Islet precursor cell (in vitro differentiated cells): ENCODE results near the gene PDE10A.
"Not testable (repeated sequence)": the region's sequence is repeated elsewhere in the genome, so short reads cannot be mapped to it uniquely, and the experiment has no call there.

Experiments used
- DNase-seq: peaks from one replicate; pipeline ENCODE4 v3.0.0-alpha.2; 2018

The PDE10A gene

GRCh38 chr6:165580136-165580535 lies 82.9 kb downstream of the PDE10A start:
- no peak for DNase-seq

GRCh38 chr6:165579151-165579550 lies 83.9 kb downstream of the PDE10A start:
- DNase-seq = no peak

GRCh38 chr6:165577556-165577955 lies 85.5 kb downstream of the PDE10A start:
- no peak for DNase-seq

- no peak for DNase-seq
Observed at GRCh38 chr6:165575158-165575549, 87.9 kb downstream of the PDE10A start.

DNA sequence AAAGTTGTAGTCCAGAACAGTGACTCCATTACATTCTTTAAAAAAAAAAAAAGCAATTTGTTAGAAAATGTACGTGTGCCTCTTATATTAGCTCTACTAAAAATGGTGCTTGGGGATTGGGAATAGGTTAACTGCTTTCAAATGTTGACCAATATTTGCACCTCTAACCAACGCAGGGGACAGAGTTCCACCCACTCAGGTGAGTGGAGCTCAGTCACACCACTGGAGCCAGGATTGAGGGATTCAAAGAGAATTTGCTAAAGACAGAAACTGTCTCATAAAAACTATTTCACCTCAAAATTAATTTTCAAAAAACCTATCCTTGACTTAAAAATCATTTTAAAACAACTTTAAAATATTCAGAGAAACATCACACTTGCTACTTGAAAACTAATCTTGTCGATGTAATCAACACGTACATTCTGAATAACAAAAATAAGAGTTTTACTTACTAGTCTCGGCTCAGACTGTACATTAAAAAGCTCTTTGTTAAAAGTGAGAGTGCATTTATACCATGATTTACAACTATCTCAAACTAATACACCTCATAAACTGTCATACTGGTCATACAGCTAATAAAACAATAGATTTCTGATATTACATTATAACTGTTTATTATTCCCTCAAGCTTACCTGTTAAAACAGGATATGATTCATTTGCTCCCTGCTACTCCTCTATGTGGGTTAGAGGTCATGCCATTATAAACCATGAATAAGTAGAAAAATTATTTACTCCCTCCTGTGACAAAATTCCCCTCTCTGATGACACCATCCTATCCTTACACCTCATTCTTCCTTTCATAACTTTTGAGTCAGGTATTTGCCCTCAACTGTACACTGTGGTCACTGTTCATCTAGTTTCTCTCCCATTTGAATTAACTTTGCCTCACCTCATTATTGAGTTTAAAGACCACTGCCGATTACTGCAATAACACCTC lies 88.6 kb downstream of the PDE10A start:
- DNase-seq = no peak

DNA sequence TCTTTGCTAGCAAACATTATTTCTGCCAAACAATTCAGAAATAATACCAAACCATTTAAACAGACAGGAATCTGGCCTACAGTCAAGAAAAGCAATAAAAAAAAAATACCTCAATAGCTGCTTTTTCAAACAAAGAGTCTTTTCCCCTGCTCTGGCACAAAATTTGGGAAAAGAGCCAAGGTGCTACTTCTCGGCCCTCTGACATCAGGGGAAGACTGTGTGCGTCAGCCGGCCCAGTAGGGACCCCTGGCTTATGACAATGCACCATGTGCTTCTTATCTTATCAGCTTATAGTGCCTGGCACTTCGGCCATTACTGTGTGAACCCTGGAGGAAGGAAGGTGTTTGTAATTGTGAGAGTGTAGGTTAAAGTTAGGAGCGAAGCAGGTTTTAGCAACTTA lies 89.4 kb downstream of the PDE10A start:
- DNase-seq = no peak

DNA sequence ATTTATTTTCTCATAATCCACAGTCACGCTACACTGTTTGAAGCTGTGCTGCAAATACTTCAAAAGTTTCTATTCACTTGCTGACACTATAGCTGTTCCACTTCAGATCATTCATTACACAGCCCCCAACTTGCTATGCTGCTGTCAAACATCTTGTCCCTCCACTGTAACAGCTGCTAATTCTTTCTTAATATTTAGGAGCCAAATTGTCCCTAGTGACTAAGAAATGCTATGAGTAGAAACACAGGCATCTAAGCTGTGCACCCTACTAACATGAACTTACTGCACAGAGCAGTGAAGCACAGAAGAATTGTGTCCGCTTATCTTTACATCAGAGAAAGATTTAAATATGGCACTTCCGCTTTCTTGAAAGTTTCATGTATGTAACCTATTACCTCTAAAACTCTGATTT lies 91.3 kb downstream of the PDE10A start:
- no peak for DNase-seq

GRCh38 chr6:165571068-165571682 lies 91.9 kb downstream of the PDE10A start:
- no peak for DNase-seq

GRCh38 chr6:165568326-165568725 lies 94.7 kb downstream of the PDE10A start:
- DNase-seq = no peak

GRCh38 chr6:165566088-165566828 lies 96.8 kb downstream of the PDE10A start:
- DNase-seq = peak; percentile 73

DNA sequence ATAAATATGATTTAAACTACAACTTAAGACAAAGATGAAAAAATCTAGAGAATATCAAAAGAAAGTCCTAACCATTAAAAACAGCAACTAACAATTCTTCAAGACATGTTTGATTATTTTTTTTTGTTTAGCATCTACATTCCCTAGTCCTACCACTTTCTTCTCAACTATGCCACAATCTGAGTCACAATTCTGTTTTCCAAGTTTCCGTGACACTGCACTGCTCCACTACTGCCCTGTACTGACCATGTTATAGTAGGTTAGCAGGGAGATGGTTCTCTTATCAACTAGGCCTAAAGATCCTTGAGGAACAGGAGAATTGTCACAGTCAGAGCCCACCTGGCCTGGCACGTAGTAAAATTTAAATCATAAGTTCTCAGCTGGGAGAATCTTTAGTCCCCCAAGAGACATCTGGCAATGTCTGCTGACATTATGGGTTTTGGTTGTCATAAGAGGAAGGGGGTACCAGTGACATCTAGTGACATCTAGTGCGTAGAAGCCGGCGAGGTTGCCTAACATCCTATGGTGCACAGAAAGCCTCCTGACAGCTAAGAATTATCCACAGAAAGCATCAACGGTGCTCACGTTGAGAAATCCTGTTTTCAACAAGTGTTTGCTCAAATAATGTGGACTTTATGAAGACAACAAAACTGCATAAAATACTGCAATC lies 100.5 kb downstream of the PDE10A start:
- DNase-seq = no peak

DNA sequence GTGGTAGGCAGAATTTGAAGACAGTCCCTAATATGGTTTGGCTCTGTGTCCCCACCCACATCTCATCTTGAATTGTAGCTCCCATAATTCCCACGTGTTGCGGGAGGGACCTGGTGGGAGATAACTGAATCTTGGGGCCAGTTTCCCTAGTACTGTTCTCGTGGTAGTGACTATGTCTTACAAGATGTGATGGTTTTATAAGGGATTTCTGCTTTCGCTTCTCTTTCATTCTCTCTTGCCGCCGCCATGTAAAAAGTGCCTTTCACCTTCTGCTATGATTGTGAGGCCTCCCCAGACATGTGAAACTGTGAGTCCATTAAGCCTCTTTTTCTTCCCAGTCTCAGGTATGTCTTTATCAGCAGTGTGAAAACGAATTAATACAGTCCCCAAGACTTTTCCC lies 103.4 kb downstream of the PDE10A start:
- no peak for DNase-seq

DNA sequence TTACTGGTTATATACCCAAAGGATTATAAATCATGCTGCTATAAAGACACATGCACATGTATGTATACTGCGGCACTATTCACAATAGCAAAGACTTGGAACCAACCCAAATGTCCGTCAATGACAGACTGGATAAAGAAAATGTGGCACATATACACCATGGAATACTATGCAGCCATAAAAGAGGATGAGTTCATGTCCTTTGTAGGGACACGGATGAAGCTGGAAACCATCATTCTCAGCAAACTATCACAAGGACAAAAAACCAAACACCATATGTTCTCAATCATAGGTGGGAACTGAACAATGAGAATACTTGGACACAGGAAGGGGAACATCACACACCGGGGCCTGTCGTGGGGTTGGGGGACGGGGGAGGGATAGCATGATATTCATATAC lies 104.9 kb downstream of the PDE10A start:
- DNase-seq = not testable (repeated sequence)

DNA sequence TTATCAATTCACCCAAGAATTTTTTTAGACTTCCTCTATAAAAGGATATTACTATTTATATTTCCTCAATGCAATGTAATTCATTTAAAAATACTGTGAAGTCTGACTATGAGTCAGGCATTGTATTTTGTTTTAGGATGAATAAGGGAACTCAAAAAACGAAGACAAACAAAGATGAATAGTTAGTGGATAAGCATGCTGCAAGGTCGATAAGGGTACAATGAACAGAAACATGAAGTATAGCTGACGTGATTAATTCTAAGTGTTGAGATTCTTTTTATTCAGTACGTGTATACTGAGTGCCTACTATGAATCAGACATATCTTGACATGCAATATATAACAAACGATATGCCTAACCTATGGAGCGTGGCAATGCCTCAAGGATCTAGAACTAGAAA lies 105.4 kb downstream of the PDE10A start:
- DNase-seq = no peak

- DNase-seq = no peak
Observed at GRCh38 chr6:165556116-165556843, 106.8 kb downstream of the PDE10A start.

- DNase-seq = not testable (repeated sequence)
Observed at GRCh38 chr6:165554644-165555043, 108.4 kb downstream of the PDE10A start.

GRCh38 chr6:165552248-165552736 lies 110.7 kb downstream of the PDE10A start:
- DNase-seq = no peak

GRCh38 chr6:165551828-165552227 lies 111.2 kb downstream of the PDE10A start:
- DNase-seq = no peak

- DNase-seq = no peak
Observed at GRCh38 chr6:165548450-165548849, 114.6 kb downstream of the PDE10A start.

DNA sequence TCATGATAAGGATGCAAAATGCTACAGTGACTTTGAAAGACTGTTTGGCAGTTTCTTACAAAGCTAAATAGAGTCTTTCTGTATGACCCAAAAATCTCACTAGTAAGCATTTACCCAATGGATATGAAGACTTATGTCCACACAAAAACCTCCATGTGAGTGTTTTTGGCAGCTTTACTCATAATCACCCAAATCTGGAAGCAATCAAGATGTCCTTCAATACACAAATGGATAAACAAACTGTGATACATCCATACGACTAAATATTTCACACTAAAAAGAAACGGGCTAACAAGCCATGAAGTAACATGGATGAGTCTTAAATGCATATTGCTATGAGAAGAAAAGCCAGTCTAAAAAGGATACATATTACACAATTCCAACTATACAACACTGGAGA lies 117.2 kb downstream of the PDE10A start:
- no peak for DNase-seq

DNA sequence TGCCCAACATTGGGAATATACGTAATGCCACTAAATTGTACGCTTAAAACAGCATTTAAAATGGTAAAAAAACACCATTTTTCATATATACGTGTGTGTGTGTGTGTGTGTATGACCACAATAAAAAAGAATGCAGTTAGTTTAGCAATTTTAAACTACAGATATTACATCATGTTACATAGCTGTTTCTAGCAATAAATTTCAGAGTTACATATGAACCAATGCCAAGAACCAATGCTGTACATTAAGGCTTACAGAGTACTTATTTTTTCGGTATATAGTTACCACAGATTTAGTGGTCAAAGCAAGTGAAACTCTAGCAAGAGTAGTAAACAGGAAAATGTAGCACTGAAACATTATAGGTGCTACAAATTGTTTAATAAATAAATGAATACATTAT lies 119.3 kb downstream of the PDE10A start:
- DNase-seq = no peak

GRCh38 chr6:165536911-165537310 lies 126.1 kb downstream of the PDE10A start:
- no peak for DNase-seq
